Activated CD4-positive, alpha-beta T cell treated with anti-CD3 and anti-CD28 coated beads for 36 hours (primary cell): ENCODE data around the gene SNPH. TPM values are rescaled to one million over a fixed set of nuclear protein-coding genes. Genes with fewer than 3 reads are reported as not detected.

ENCODE experiments used
- ATAC-seq: fragments of 200-7000 bp; cut with Tn5 transposase; one replicate; pipeline ENCODE4 v1.10.0; 2021; ENCODE audit warnings: mild to moderate bottlenecking, moderate library complexity
- CTCF ChIA-PET: fragments of 350-600 bp; sonication (Branson Sonifier 250); formaldehyde crosslinking; loops from one replicate; lab custom pipeline; 2021; ENCODE audit warnings: antibody characterized with exemption; lab: Charles Lee
- POLR2A ChIA-PET: fragments of 350-600 bp; sonication (Branson Sonifier 250); formaldehyde crosslinking; loops from one replicate; lab custom pipeline; 2021; ENCODE audit warnings: antibody characterized with exemption, inconsistent platforms; lab: Charles Lee
- DNase-seq: peaks from one replicate; pipeline ENCODE4 v3.0.0-alpha.2; 2020
- H3K27ac Mint-ChIP-seq: one replicate; pipeline ENCODE4 v1.8.0; 2021; ENCODE audit warnings: mixed read lengths
- H3K27me3 Mint-ChIP-seq: one replicate; pipeline ENCODE4 v1.8.0; 2021; ENCODE audit warnings: mixed read lengths
- H3K36me3 Mint-ChIP-seq: one replicate; pipeline ENCODE4 v1.8.0; 2021; ENCODE audit warnings: low read depth, mixed read lengths
- H3K4me1 Mint-ChIP-seq: one replicate; pipeline ENCODE4 v1.8.0; 2021; ENCODE audit warnings: mixed read lengths
- H3K4me3 Mint-ChIP-seq: one replicate; pipeline ENCODE4 v1.8.0; 2021; ENCODE audit warnings: mild to moderate bottlenecking, moderate library complexity, mixed read lengths
- H3K9me3 Mint-ChIP-seq: one replicate; pipeline ENCODE4 v1.8.0; 2021; ENCODE audit warnings: low read depth, mixed read lengths
- intact Hi-C, 2 experiments: fragments of 100-400 bp; cut with DNase I in 1 of 2; cut with micrococcal nuclease in 1 of 2; formaldehyde crosslinking; loops; one replicate each; pipeline versions ENCODE4 v1.14.2 to v1.15.1; 2022 to 2024; cut with DNase I, micrococcal nuclease
- total RNA-seq, 2 experiments: library from RNA; stranded (reverse); gene quantifications; one replicate each; pipeline ENCODE4 v1.2.3, GENCODE V29; 2021

Gene SNPH
- total RNA-seq, 2 experiments from 2014 or later: 2.5 to 2.9 TPM

GRCh38 chr20:1300083-1300840 lies 34.2 kb downstream of the SNPH start:
- POLR2A ChIA-PET: interaction anchor here (0.6 to 0.7 kb wide), 2 partner anchors 26 to 80 kb away, joined by 3 read pairs; no protein-coding TSS in a partner anchor
- Mint-ChIP-seq H3K27ac (peak overlapping the region; percentile 84), H3K9me3 (no peaks in the 10 kb centered on the region), H3K27me3 (no peaks in the 10 kb centered on the region), H3K4me1 (peaks cover 18% of the 10 kb centered on the region), H3K36me3 (no peaks in the 10 kb centered on the region), H3K4me3 (no peak overlapping the region)
- DNase-seq (no peak), ATAC-seq (peak; percentile 3)
- CTCF ChIA-PET: interaction anchor here (0.5 to 1.2 kb wide), 10 partner anchors 9 to 204 kb away, joined by 3 to 5 read pairs (median 3); partner anchors contain the start of gene FKBP1A
- intact Hi-C loops: loop anchor here in 1 of 2 experiments (2.0 kb wide), 1 partner anchor 33 kb away; the partner anchor contains the start of gene SNPH

GRCh38 chr20:1301031-1301529 lies 35.0 kb downstream of the SNPH start:
- ATAC-seq: peak; percentile 96
- intact Hi-C loops: loop anchor here (1.0 to 2.0 kb wide), 2 partner anchors 34 to 202 kb away; partner anchors contain the start of gene SNPH (in 1 of the 2)

GRCh38 chr20:1302685-1303541 lies 36.8 kb downstream of the SNPH start:
- H3K27me3 Mint-ChIP-seq: no peaks in the 10 kb centered on the region
- no peak for DNase-seq
- H3K36me3 Mint-ChIP-seq: no peaks in the 10 kb centered on the region
- no peak for ATAC-seq
- intact Hi-C loops: no loop called here
- peaks cover 18% of the 10 kb centered on the region for H3K4me1 Mint-ChIP-seq
- H3K27ac Mint-ChIP-seq: no peak overlapping the region
- ChIA-PET POLR2A (no interaction called here), CTCF (interaction anchor here (0.6 kb wide), 1 partner anchor 99 kb away, joined by 5 read pairs; no protein-coding TSS in a partner anchor)
- no peak overlapping the region for H3K4me3 Mint-ChIP-seq
- no peaks in the 10 kb centered on the region for H3K9me3 Mint-ChIP-seq

More at GRCh38 chr20:1301031-1301529, 35.0 kb downstream of the SNPH start:
- DNase-seq: peak; percentile 76
- no peaks in the 10 kb centered on the region for H3K36me3 Mint-ChIP-seq
- peak overlapping the region; percentile 32 for H3K4me3 Mint-ChIP-seq
- POLR2A ChIA-PET: interaction anchor here (0.7 kb wide), 1 partner anchor 79 kb away, joined by 3 read pairs; no protein-coding TSS in a partner anchor
- no peaks in the 10 kb centered on the region for H3K27me3 Mint-ChIP-seq
- CTCF ChIA-PET: interaction anchor here (0.5 to 1.2 kb wide), 11 partner anchors 10 to 203 kb away, joined by 3 to 5 read pairs (median 3); partner anchors contain the start of gene FKBP1A
- peak overlapping the region; percentile 84 for H3K27ac Mint-ChIP-seq
- no peaks in the 10 kb centered on the region for H3K9me3 Mint-ChIP-seq
- peaks cover 18% of the 10 kb centered on the region for H3K4me1 Mint-ChIP-seq

GRCh38 chr20:1304710-1305515 lies 38.8 kb downstream of the SNPH start:
- Mint-ChIP-seq H3K9me3 (no peaks in the 10 kb centered on the region), H3K27me3 (no peaks in the 10 kb centered on the region), H3K4me1 (peaks cover 14% of the 10 kb centered on the region), H3K27ac (no peak overlapping the region), H3K4me3 (no peak overlapping the region), H3K36me3 (no peaks in the 10 kb centered on the region)
- DNase-seq (no peak), ATAC-seq (no peak)
- intact Hi-C loops: no loop called here
- ChIA-PET POLR2A (interaction anchor here (1.3 kb wide), 1 partner anchor 21 kb away, joined by 3 read pairs; no protein-coding TSS in a partner anchor), CTCF (interaction anchor here (0.7 kb wide), 1 partner anchor 10 kb away, joined by 3 read pairs; no protein-coding TSS in a partner anchor)

DNA sequence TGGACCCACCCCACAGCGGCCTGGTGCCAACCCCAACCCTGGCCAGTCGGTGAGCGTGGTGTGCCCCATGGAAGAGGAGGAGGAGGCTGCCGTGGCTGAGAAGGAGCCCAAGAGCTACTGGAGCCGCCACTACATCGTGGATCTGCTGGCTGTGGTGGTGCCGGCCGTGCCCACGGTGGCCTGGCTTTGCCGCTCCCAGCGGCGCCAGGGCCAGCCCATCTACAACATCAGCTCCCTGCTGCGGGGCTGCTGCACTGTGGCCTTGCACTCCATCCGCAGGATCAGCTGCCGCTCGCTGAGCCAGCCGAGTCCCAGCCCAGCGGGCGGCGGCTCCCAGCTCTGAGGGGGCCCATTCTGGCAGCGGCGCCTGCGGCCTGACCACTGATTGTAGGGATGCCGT lies 39.6 kb downstream of the SNPH start:
- intact Hi-C loops: no loop called here
- ATAC-seq (no peak), DNase-seq (no peak)
- Mint-ChIP-seq H3K27me3 (no peaks in the 10 kb centered on the region), H3K4me3 (no peak overlapping the region), H3K27ac (no peak overlapping the region), H3K4me1 (peaks cover 7% of the 10 kb centered on the region), H3K36me3 (no peaks in the 10 kb centered on the region), H3K9me3 (no peaks in the 10 kb centered on the region)
- ChIA-PET POLR2A (no interaction called here), CTCF (no interaction called here)

DNA sequence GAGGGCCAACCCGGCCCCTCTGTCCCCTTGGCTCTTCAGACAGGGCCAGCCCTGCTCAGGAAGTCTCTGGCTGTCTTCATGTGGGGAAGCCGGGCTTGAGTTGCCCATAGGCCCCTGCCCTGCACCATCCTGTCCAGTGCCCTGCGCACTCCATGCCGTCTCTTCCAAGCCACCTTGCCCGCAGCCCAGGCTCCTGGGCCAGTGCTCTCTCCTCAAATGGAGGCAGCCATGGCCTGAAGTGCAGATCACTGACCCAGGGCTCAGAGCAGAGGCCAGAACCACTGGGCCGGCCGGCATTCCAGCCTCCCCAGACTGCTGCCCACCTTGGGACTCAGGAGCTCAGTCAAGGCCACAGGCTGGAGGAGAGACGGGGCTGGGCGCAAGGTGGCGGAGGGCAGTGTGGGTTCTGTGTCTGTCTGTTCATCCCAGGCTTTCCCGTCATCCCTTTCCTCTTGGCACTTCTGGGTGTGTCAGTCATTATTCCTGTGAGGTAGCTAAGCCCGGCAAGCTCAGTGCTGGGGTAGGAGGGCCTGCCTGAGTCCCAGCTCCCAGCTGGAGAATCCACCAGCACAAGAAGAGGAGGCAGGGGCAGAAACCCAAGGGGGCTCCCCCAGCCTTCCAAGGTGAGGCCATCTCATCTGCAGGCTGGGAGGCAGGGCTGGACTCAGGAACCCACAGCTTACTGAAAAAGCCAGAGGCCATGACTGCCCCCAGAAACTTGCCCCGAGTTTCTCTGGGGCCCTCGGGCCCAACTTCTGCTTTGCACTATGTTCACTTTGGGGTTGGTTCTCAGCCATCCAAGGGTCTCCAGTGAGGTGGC lies 40.4 kb downstream of the SNPH start:
- no peak for DNase-seq
- H3K4me1 Mint-ChIP-seq: no peaks in the 10 kb centered on the region
- no peak overlapping the region for H3K4me3 Mint-ChIP-seq
- intact Hi-C loops: no loop called here
- no peaks in the 10 kb centered on the region for H3K27me3 Mint-ChIP-seq
- no peak for ATAC-seq
- no peak overlapping the region for H3K27ac Mint-ChIP-seq
- CTCF ChIA-PET: interaction anchor here (0.6 to 0.7 kb wide), 2 partner anchors 76 to 1037 kb away, joined by 3 read pairs; no protein-coding TSS in a partner anchor
- H3K36me3 Mint-ChIP-seq: no peaks in the 10 kb centered on the region
- POLR2A ChIA-PET: no interaction called here
- H3K9me3 Mint-ChIP-seq: no peaks in the 10 kb centered on the region

DNA sequence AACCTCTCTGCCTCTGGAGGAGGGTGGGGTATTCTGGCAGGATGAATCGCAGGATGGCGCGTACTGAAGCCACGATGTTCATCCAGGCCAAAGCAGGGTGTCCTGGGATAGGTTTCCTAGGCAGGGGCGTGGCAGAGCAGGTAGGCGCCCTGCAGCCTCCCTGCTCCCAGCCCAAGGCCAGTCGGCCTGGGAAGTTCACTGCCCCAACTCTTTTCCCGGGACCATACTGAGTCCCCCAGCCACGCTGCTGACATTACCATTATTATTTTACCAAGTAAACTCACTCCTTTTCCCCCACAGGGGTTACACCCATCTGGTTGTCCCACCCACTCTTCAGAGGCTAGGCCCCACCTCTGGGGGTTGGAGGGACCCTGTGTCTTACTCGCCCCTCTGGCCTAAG lies 41.1 kb downstream of the SNPH start:
- Mint-ChIP-seq H3K4me3 (no peak overlapping the region), H3K9me3 (no peaks in the 10 kb centered on the region), H3K4me1 (no peaks in the 10 kb centered on the region), H3K27ac (no peak overlapping the region), H3K27me3 (no peaks in the 10 kb centered on the region), H3K36me3 (no peaks in the 10 kb centered on the region)
- DNase-seq: no peak
- ChIA-PET CTCF (interaction anchor here (0.6 to 0.7 kb wide), 2 partner anchors 77 to 1037 kb away, joined by 3 read pairs; no protein-coding TSS in a partner anchor), POLR2A (interaction anchor here (0.5 kb wide), 1 partner anchor 1696 kb away, joined by 4 read pairs; no protein-coding TSS in a partner anchor)
- intact Hi-C loops: no loop called here
- ATAC-seq: no peak

DNA sequence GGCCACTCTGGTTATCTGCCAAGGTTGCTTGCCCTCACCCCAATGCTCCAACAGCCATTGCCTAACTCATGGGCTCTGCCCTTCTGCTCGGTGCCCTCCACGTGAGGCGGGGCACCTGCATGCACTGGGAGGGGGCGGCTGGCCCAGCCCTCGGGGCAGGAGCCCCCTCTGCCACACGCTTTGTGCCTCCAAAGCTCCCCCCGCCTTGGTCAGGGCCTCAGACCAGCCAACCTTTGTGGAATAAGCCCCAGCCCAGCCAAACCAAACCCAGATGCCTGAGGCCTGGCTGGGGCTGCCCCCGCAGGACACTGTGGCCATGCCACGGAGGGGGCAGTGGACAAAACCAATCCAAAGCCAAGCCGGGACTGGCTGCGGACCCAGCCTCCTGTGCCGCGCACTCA lies 41.5 kb downstream of the SNPH start:
- ChIA-PET CTCF (no interaction called here), POLR2A (interaction anchor here (0.5 kb wide), 1 partner anchor 1696 kb away, joined by 4 read pairs; no protein-coding TSS in a partner anchor)
- no peaks in the 10 kb centered on the region for H3K27me3 Mint-ChIP-seq
- no peaks in the 10 kb centered on the region for H3K36me3 Mint-ChIP-seq
- ATAC-seq (no peak), DNase-seq (no peak)
- intact Hi-C loops: no loop called here
- H3K4me1 Mint-ChIP-seq: no peaks in the 10 kb centered on the region
- H3K27ac Mint-ChIP-seq: no peak overlapping the region
- H3K9me3 Mint-ChIP-seq: no peaks in the 10 kb centered on the region
- no peak overlapping the region for H3K4me3 Mint-ChIP-seq

- H3K36me3 Mint-ChIP-seq: no peaks in the 10 kb centered on the region
- no peak overlapping the region for H3K4me3 Mint-ChIP-seq
- CTCF ChIA-PET: interaction anchor here (0.5 to 1.1 kb wide), 2 partner anchors 25 to 188 kb away, joined by 3 to 4 read pairs; no protein-coding TSS in a partner anchor
- no peaks in the 10 kb centered on the region for H3K4me1 Mint-ChIP-seq
- H3K27ac Mint-ChIP-seq: no peak overlapping the region
- POLR2A ChIA-PET: no interaction called here
- intact Hi-C loops: no loop called here
- no peaks in the 10 kb centered on the region for H3K9me3 Mint-ChIP-seq
- DNase-seq (no peak), ATAC-seq (no peak)
- no peaks in the 10 kb centered on the region for H3K27me3 Mint-ChIP-seq
These were observed 42.1 kb downstream of the SNPH start for GRCh38 chr20:1308067-1308701.
